ENCODE results near the gene GATAD2A.
A peak's percentile ranks its signal among the peaks of the same experiment; 100 is the strongest.

Gene GATAD2A, protein sequence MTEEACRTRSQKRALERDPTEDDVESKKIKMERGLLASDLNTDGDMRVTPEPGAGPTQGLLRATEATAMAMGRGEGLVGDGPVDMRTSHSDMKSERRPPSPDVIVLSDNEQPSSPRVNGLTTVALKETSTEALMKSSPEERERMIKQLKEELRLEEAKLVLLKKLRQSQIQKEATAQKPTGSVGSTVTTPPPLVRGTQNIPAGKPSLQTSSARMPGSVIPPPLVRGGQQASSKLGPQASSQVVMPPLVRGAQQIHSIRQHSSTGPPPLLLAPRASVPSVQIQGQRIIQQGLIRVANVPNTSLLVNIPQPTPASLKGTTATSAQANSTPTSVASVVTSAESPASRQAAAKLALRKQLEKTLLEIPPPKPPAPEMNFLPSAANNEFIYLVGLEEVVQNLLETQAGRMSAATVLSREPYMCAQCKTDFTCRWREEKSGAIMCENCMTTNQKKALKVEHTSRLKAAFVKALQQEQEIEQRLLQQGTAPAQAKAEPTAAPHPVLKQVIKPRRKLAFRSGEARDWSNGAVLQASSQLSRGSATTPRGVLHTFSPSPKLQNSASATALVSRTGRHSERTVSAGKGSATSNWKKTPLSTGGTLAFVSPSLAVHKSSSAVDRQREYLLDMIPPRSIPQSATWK

DNA sequence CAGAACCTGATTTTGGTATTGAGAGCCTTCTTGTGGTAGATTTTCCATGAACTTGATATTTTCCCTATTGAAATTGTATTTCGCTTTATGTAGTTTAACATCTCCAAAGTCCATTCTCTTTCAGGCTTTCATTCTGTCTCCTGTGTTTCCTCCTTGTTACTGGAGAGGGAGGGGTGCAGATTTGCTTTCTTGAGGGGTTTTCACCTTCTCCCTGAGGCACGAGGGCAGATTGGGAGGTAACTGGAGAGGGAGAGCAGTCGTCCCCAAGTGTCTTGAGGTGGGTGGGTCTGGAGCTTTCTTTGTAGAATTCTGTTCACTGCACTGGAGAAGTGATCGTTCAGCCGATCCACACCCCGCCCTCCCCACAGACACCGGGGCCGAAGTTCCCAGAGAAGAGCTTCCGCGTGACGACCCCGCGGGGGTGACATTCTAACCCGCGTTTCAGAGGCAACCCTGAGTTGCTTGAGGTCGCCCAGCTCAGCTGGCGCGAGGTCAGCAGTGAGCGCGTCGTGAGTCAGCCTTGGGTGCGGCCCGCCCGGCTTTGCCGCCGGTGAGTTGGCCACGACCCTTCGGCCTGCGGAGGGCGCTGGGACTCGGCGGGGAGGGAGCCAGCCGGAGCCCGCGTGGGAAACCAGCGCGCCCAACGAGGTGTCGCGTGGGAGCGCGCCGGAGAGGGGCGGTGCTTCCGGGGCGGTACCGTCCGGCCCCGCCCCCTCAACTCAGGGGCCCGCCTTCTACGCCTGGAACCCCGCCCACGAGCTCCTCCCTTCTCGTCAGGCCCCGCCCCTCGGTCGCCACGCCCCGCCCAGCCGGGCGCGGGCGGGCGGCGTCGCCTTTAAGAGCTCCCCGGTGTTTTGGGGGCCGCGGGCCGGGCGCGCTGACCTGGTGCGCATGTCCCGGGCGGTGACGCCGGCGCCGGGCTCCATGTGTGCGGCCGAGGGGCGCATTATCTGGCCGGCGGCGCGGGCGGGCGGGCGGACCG is at the start of gene GATAD2A:
Gene GATAD2A (plus strand): TSS at position 797 of the 982 bp plus-strand sequence. CDS start 59,671 bp downstream, outside the sequence.
- peak; percentile 95 to 96 for DNase-seq (ENCODE audit: low read depth in 2 of 2)
- peak within 1 kb of the TSS; percentile 67 to 77 for H3K4me3 ChIP-seq (replicated peaks in 1 of 2; ENCODE audit: low read depth in 2 of 2, low read length in 2 of 2)
- peak; percentile 16 for TF ChIP-seq CTCF (IDR thresholded peaks at IDR 0.05; ENCODE audit: low read depth, low read length)

GRCh38 chr19:19356500-19356899 is 49.0 kb upstream of the GATAD2A start:
- TF ChIP-seq CTCF (IDR thresholded peaks at IDR 0.05; ENCODE audit: low read depth, low read length), result no peak
- H3K4me3 ChIP-seq (replicated peaks in 1 of 2; ENCODE audit: low read depth in 2 of 2, low read length in 2 of 2), result no peak overlapping the region

GRCh38 chr19:19356901-19357566 is 48.4 kb upstream of the GATAD2A start:
- no peak for TF ChIP-seq CTCF (IDR thresholded peaks at IDR 0.05; ENCODE audit: low read depth, low read length)
- no peak overlapping the region for H3K4me3 ChIP-seq (replicated peaks in 1 of 2; ENCODE audit: low read depth in 2 of 2, low read length in 2 of 2)
- DNase-seq (ENCODE audit: low read depth in 2 of 2), result no peak

More at GRCh38 chr19:19356500-19356899, 49.0 kb upstream of the GATAD2A start:
- no peak for DNase-seq (ENCODE audit: low read depth in 2 of 2)

GRCh38 chr19:19361075-19361594 is 44.3 kb upstream of the GATAD2A start:
- peak; percentile 89 to 95 for DNase-seq (ENCODE audit: low read depth in 2 of 2)
- peak; percentile 89 for TF ChIP-seq CTCF (IDR thresholded peaks at IDR 0.05; ENCODE audit: low read depth, low read length)
- no peak overlapping the region for H3K4me3 ChIP-seq (replicated peaks in 1 of 2; ENCODE audit: low read depth in 2 of 2, low read length in 2 of 2)

GRCh38 chr19:19362075-19362474 is 43.4 kb upstream of the GATAD2A start:
- DNase-seq (ENCODE audit: low read depth in 2 of 2), result no peak
- TF ChIP-seq CTCF (IDR thresholded peaks at IDR 0.05; ENCODE audit: low read depth, low read length), result no peak
- no peak overlapping the region for H3K4me3 ChIP-seq (replicated peaks in 1 of 2; ENCODE audit: low read depth in 2 of 2, low read length in 2 of 2)

All from cardiac fibroblast (primary cell).